Measurements from ENCODE around the gene PRPS2. TPM values are rescaled to one million over a fixed set of nuclear protein-coding genes. Genes with fewer than 3 reads are reported as not detected.

PRPS2 gene
- total and polyA plus RNA-seq, 2 of the 13 experiments (the other 11 are each of a cell fraction or from before 2014, with no cell fraction given) = 10.6 to 24.4 TPM

DNA sequence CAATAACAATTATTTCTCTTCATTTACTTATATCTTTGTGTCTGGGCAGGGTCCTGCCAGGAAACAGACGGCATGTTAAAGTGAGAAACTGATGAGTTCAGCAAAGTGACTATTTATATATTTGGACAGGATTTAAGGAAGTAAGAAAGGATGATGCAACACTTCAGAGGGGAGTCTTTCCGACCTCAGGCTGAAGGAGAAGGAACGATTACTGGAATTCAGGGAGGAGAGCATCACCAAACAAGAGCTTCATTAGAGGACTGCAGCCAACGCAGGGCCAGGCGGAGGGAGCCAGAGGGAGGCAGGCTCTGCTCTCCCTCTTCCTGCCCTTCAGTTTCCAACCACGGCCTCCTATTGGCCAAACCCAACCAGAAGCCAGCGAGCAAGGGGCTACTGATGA, 74.1 kb downstream of the PRPS2 start (continued):
- TF ChIP-seq ZFP1 (CRISPR knock-in tag; IDR thresholded peaks at IDR 0.05) = no peak
- no peak for TF ChIP-seq CAMTA2 (CRISPR knock-in tag; IDR thresholded peaks at IDR 0.05; ENCODE audit: borderline replicate concordance)
- TF ChIP-seq U2AF1 (optimal IDR thresholded peaks at IDR 0.05; ENCODE audit: low read depth, low read length) = no peak
- TF ChIP-seq ZNF839 (CRISPR knock-in tag; IDR thresholded peaks at IDR 0.05; ENCODE audit: borderline replicate concordance) = no peak
- no peak for TF ChIP-seq NR1H2 (CRISPR knock-in tag; IDR thresholded peaks at IDR 0.05; ENCODE audit: borderline replicate concordance, low read depth)

- TF ChIP-seq MAFF (IDR thresholded peaks at IDR 0.05; ENCODE audit: low read depth, low read length) (no peak), GTF3A (CRISPR knock-in tag; conservative IDR thresholded peaks at IDR 0.05) (no peak)
- H3K27me3 ChIP-seq (ENCODE audit: control insufficient read depth in 1 of 2, insufficient read depth in 2 of 2, low read length in 2 of 2) = no peaks in the 10 kb centered on the region
- intact Hi-C loops (cut with micrococcal nuclease; ENCODE audit: unreplicated experiment) (no loop called here), in situ Hi-C loops (cut with HindIII; ENCODE audit: extremely low pct_ligation_motif_present, low pct_unique_long_range_greater_than_20kb) (no loop called here)
- no peak within 1 kb of the TSS for H3K27ac ChIP-seq (ENCODE audit: extremely low read length, insufficient read depth, low read length)
- H3K9me3 ChIP-seq (ENCODE audit: low read length) = no peaks in the 10 kb centered on the region
- H3K4me1 ChIP-seq (ENCODE audit: insufficient read depth, low read length) = no peaks in the 10 kb centered on the region
- H3K4me3 ChIP-seq (replicated peaks in 1 of 3; ENCODE audit: insufficient read depth in 1 of 3, low read depth in 2 of 3, low read length in 3 of 3) = no peak within 1 kb of the TSS
- H3K9ac ChIP-seq (ENCODE audit: insufficient read depth, low read depth, low read length) = no peak within 1 kb of the TSS
- ChIA-PET POLR2A (no interaction called here), CTCF (ENCODE audit: low intra/inter-chr PET ratio, low total read pairs) (no interaction called here)
- no peak within 1 kb of the TSS for H2AFZ ChIP-seq (ENCODE audit: low read length)
- no peak within 1 kb of the TSS for H3K4me2 ChIP-seq (ENCODE audit: low read depth, low read length)
- DNase-seq (ENCODE audit: low spot score) (no peak), FAIRE-seq (no peak), ATAC-seq (no peak)
- WGBS (ENCODE audit: low lambda C conversion rate) = 1% methylated on average over 7 of the region's 7 CpGs
- H3K36me3 ChIP-seq (replicated peaks in 1 of 2; ENCODE audit: control insufficient read depth in 1 of 2, insufficient read depth in 2 of 2, low read length in 2 of 2) = no peaks in the 10 kb centered on the region
- H3K79me2 ChIP-seq (ENCODE audit: insufficient read depth, low read length) = no peaks in the 10 kb centered on the region
- BruUV-seq (replicated peaks) = no TSS peak
- H4K20me1 ChIP-seq (ENCODE audit: insufficient read depth, low read length) = no peaks in the 10 kb centered on the region
These were observed 75.5 kb downstream of the PRPS2 start, which contains the start of gene TLR7 for GRCh38 chrX:12866451-12867377. TSS of gene TLR7 (plus strand) at chrX:12867072. CDS start at chrX:12867579, 507 bp downstream.

Data from HepG2 (cell line).